Panc1 (cell line): Measurements from ENCODE around the gene KIAA1217. TPM values are rescaled to one million over a fixed set of nuclear protein-coding genes. Genes with fewer than 3 reads are reported as not detected.

Experiments used
- ATAC-seq: fragments of 200-7000 bp; cut with Tn5 transposase; 2 replicates; pipeline ENCODE4 v1.9.1; 2020; ENCODE audit warnings: mild to moderate bottlenecking, moderate library complexity
- BruUV-seq: library from RNA; stranded (reverse); fragments of 400-500 nt; replicated peaks from 2 replicates; lab custom pipeline; 2021; lab: Mats Ljungman, UMichigan
- CTCF ChIA-PET: fragments of 300-600 bp; sonication (Branson Sonifier 250); formaldehyde crosslinking; loops from one replicate; lab custom pipeline; 2022; ENCODE audit warnings: antibody characterized with exemption; lab: Charles Lee
- POLR2A ChIA-PET: fragments of 300-600 bp; sonication (Branson Sonifier 250); formaldehyde crosslinking; loops from one replicate; lab custom pipeline; 2022; ENCODE audit warnings: antibody characterized with exemption; lab: Charles Lee
- DNase-seq: peaks from one replicate; pipeline ENCODE4 v3.0.0-alpha.2; 2010; ENCODE audit warnings: low read depth, low spot score
- H3K27ac ChIP-seq: 2 replicates; pipeline ENCODE4 v1.5.1; 2011; ENCODE audit warnings: mild to moderate bottlenecking, low read length, inconsistent platforms
- H3K27me3 ChIP-seq: fragments of 200-500 bp; sonication (Bioruptor generic); 2 replicates; pipeline ENCODE4 v1.6.0; 2014; ENCODE audit warnings: low read length, inconsistent platforms; ENCODE audit not compliant: control insufficient read depth, insufficient read depth
- H3K36me3 ChIP-seq: fragments of 200-500 bp; sonication (Bioruptor generic); 2 replicates; pipeline ENCODE4 v1.5.1; 2014; ENCODE audit warnings: inconsistent platforms, mild to moderate bottlenecking, low read length, moderate library complexity; ENCODE audit not compliant: control insufficient read depth, insufficient read depth
- H3K4me1 ChIP-seq: 2 replicates; pipeline ENCODE4 v1.5.1; 2011; ENCODE audit warnings: inconsistent platforms, mild to moderate bottlenecking, low read length, moderate library complexity; ENCODE audit not compliant: control insufficient read depth, insufficient read depth
- H3K4me3 ChIP-seq, 2 experiments: 2 replicates each; pipeline ENCODE4 v1.5.1; 2011 to 2012; ENCODE audit warnings: low read depth in 2 of 2, low read length in 2 of 2, mild to moderate bottlenecking in 2 of 2, inconsistent platforms in 1 of 2, moderate library complexity in 1 of 2
- H3K9me3 ChIP-seq: fragments of 200-500 bp; sonication (Bioruptor generic); 2 replicates; pipeline ENCODE4 v1.5.1; 2014; ENCODE audit warnings: low read depth, mild to moderate bottlenecking, inconsistent platforms, low read length, moderate library complexity; ENCODE audit not compliant: control insufficient read depth, insufficient read depth
- POLR2AphosphoS5 ChIP-seq: IDR thresholded peaks from 2 replicates; pipeline ENCODE4 v1.6.1; 2012; ENCODE audit warnings: mild to moderate bottlenecking, low read depth, low read length, moderate library complexity
- SIN3A ChIP-seq: IDR thresholded peaks from 2 replicates; pipeline ENCODE4 v1.6.1; 2012; ENCODE audit warnings: low read depth, mild to moderate bottlenecking, low read length, moderate library complexity, borderline replicate concordance; ENCODE audit not compliant: insufficient read depth
- TCF7L2 ChIP-seq: IDR thresholded peaks from 2 replicates; pipeline ENCODE4 v1.6.1; 2011; ENCODE audit warnings: mild to moderate bottlenecking, low read depth, low read length, inconsistent platforms
- in situ Hi-C: cut with HindIII; loops from 2 replicates; pipeline ENCODE4 v1.10.0; 2016; ENCODE audit warnings: low sequenced_read_pairs, low pct_unique_long_range_greater_than_20kb
- intact Hi-C: fragments of 100-400 bp; cut with micrococcal nuclease; formaldehyde crosslinking; loops from one replicate; pipeline ENCODE4 v1.10.0; 2022; ENCODE audit not compliant: unreplicated experiment
- total RNA-seq: library from RNA; stranded (reverse); gene quantifications from one replicate; pipeline ENCODE4 v1.2.1, GENCODE V29; 2021; ENCODE audit not compliant: unreplicated experiment
- TF ChIP-seq, protein P1 (sequence below), 2 experiments: IDR thresholded peaks; 2 replicates each; pipeline ENCODE4 v1.6.1; 2011 to 2012; ENCODE audit warnings: low read depth in 2 of 2, control low read depth in 1 of 2, low read length in 1 of 2, mild to moderate bottlenecking in 1 of 2, moderate library complexity in 1 of 2; ENCODE audit not compliant: insufficient read depth in 1 of 2
- TF ChIP-seq, protein P2 (sequence below): fragments of 450-650 bp; IDR thresholded peaks from 2 replicates; pipeline ENCODE4 v1.5.1; 2017; ENCODE audit warnings: mild to moderate bottlenecking

KIAA1217 gene
- total RNA-seq, 1 experiment from 2014 or later = 11.6 TPM

DNA sequence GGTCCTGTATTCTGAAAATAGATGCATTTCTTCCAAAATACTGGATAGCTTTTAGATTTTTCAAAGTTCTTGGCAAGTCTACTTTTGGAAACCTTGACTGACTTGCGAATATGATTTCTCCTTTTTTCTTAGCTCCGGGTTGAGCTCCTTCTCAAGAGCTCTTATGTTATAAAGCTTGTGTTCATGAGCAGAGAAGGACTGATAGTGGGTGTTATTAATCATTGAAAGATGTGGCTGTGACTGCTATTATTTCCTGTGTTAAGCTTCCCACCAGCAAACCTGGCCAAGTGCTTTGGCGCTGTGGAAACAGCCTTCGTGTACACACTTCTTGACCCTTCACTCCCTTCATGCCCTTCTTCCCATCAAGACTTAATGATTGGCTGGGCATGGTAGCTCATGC, 98.2 kb downstream of the KIAA1217 start:
- Histone ChIP-seq H3K4me3 (no peak overlapping the region), H3K4me1 (no peaks in the 10 kb centered on the region), H3K27me3 (no peaks in the 10 kb centered on the region), H3K9me3 (no peaks in the 10 kb centered on the region), H3K27ac (no peak overlapping the region), H3K36me3 (no peaks in the 10 kb centered on the region)
- ATAC-seq (no peak), DNase-seq (no peak)
- intact Hi-C loops (no loop called here), in situ Hi-C loops (no loop called here)
- TF ChIP-seq, protein P1, sequence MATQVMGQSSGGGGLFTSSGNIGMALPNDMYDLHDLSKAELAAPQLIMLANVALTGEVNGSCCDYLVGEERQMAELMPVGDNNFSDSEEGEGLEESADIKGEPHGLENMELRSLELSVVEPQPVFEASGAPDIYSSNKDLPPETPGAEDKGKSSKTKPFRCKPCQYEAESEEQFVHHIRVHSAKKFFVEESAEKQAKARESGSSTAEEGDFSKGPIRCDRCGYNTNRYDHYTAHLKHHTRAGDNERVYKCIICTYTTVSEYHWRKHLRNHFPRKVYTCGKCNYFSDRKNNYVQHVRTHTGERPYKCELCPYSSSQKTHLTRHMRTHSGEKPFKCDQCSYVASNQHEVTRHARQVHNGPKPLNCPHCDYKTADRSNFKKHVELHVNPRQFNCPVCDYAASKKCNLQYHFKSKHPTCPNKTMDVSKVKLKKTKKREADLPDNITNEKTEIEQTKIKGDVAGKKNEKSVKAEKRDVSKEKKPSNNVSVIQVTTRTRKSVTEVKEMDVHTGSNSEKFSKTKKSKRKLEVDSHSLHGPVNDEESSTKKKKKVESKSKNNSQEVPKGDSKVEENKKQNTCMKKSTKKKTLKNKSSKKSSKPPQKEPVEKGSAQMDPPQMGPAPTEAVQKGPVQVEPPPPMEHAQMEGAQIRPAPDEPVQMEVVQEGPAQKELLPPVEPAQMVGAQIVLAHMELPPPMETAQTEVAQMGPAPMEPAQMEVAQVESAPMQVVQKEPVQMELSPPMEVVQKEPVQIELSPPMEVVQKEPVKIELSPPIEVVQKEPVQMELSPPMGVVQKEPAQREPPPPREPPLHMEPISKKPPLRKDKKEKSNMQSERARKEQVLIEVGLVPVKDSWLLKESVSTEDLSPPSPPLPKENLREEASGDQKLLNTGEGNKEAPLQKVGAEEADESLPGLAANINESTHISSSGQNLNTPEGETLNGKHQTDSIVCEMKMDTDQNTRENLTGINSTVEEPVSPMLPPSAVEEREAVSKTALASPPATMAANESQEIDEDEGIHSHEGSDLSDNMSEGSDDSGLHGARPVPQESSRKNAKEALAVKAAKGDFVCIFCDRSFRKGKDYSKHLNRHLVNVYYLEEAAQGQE (IDR thresholded peaks at IDR 0.05; ENCODE audit: insufficient read depth in 1 of 2, low read depth in 2 of 2, low read length in 1 of 2) = no peak
- TF ChIP-seq SIN3A (no peak), POLR2AphosphoS5 (no peak), TCF7L2 (no peak)
- TF ChIP-seq, protein P2, sequence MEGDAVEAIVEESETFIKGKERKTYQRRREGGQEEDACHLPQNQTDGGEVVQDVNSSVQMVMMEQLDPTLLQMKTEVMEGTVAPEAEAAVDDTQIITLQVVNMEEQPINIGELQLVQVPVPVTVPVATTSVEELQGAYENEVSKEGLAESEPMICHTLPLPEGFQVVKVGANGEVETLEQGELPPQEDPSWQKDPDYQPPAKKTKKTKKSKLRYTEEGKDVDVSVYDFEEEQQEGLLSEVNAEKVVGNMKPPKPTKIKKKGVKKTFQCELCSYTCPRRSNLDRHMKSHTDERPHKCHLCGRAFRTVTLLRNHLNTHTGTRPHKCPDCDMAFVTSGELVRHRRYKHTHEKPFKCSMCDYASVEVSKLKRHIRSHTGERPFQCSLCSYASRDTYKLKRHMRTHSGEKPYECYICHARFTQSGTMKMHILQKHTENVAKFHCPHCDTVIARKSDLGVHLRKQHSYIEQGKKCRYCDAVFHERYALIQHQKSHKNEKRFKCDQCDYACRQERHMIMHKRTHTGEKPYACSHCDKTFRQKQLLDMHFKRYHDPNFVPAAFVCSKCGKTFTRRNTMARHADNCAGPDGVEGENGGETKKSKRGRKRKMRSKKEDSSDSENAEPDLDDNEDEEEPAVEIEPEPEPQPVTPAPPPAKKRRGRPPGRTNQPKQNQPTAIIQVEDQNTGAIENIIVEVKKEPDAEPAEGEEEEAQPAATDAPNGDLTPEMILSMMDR = no peak
- POLR2A ChIA-PET = no interaction called here
- BruUV-seq = no TSS peak
- CTCF ChIA-PET = no interaction called here

DNA sequence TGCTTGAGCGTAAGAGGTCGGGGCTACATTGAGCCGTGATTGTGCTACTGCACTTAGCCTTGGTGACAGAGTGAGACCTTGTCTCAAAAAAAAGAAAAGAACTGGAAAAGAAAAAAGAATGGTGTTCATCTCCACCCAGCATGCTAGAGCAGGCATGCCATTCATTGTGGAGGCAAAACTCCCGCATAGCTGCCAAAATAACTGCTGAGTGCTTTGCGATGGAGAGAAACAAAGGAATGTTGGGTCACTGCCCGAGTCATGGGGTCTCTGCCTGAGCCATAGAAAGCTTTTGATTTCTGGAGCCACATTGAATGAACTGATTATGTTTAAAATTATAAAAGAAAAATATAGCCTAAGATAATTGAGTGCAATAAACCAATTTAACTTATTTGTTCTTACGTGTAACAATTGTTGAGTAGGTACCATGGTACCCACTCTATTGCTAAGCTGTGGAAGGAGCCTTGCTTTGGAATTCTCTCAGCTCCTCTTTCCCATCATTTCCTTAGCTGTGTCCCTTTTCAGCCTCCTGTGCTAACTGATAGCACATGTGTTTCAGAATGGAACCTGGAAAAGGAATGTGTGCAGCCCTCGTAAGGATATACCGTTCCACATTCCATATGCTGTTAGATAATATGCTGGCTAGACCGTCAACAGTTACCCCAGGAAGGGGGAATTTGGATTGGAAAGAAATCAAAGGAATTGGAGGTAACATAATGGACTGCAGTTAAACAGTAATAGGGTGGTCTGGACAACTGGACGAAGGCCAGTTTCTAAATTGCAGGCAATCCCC, 99.0 kb downstream of the KIAA1217 start:
- Histone ChIP-seq H3K9me3 (no peaks in the 10 kb centered on the region), H3K27me3 (no peaks in the 10 kb centered on the region), H3K4me1 (no peaks in the 10 kb centered on the region), H3K27ac (no peak overlapping the region), H3K36me3 (no peaks in the 10 kb centered on the region), H3K4me3 (no peak overlapping the region)
- CTCF ChIA-PET = no interaction called here
- BruUV-seq = no TSS peak
- TF ChIP-seq SIN3A (no peak), TCF7L2 (no peak), POLR2AphosphoS5 (no peak)
- TF ChIP-seq, protein P2 = no peak
- POLR2A ChIA-PET = interaction anchor here (0.6 kb wide), 1 partner anchor 749 kb away, joined by 3 read pairs; no protein-coding TSS in a partner anchor
- DNase-seq = no peak
- intact Hi-C loops (no loop called here), in situ Hi-C loops (no loop called here)
- no peak for ATAC-seq
